K562 (cell line): ENCODE measurements around the gene ATXN7. TPM values are rescaled to one million over a fixed set of nuclear protein-coding genes. Genes with fewer than 3 reads are reported as not detected.

Experiments used
- ATAC-seq: fragments of 200-7000 bp; cut with Tn5 transposase; 3 replicates; pipeline ENCODE4 v1.9.1; 2020; ENCODE audit warnings: moderate library complexity
- BruUV-seq: library from RNA; stranded (reverse); fragments of 400-500 nt; replicated peaks from 2 replicates; lab custom pipeline; 2021; lab: Mats Ljungman, UMichigan
- CTCF ChIA-PET: fragments of 300-600 bp; formaldehyde crosslinking; extraction: SDS; loops from one replicate; lab custom pipeline; 2021; ENCODE audit warnings: low intra/inter-chr PET ratio; lab: Yijun Ruan, JAX
- POLR2A ChIA-PET: fragments of 300-600, 350-650 bp; sonication (Branson Sonifier 250); formaldehyde crosslinking; extraction: SDS; loops from one replicate; lab custom pipeline; 2021; ENCODE audit warnings: antibody characterized with exemption, inconsistent platforms; lab: Yijun Ruan, JAX
- DNase-seq, 4 experiments: peaks; one replicate each; pipeline versions ENCODE4 v3.0.0 to v3.0.0-alpha.2; 2011 to 2018; ENCODE audit warnings: low spot score in 3 of 4, mixed read lengths in 3 of 4; ENCODE audit errors: extremely low read depth in 1 of 4
- FAIRE-seq: peaks from 2 replicates; lab custom pipeline; 2011; peaks lifted over from hg19 to GRCh38; lab: Jason Lieb, UNC
- H2AFZ ChIP-seq: 2 replicates; pipeline ENCODE4 v1.6.0; 2011; ENCODE audit warnings: low read depth, low read length, control low read depth, inconsistent platforms
- H3K27ac ChIP-seq: fragments of 200-600 bp; 3 replicates; pipeline ENCODE4 v1.8.0; 2011; ENCODE audit warnings: low read depth, mild to moderate bottlenecking, control low read depth, inconsistent platforms, low read length, moderate library complexity, mixed read lengths; ENCODE audit errors: extremely low read depth
- H3K27me3 ChIP-seq, 2 experiments: fragments of 300-600 bp in 1 of 2; 2 replicates in 1 of 2; 3 replicates in 1 of 2; pipeline versions ENCODE4 v1.6.0 to v1.8.0; 2011; ENCODE audit warnings: inconsistent platforms in 2 of 2, low read length in 2 of 2, mild to moderate bottlenecking in 1 of 2, mixed read lengths in 1 of 2, moderate library complexity in 1 of 2; ENCODE audit not compliant: control insufficient read depth in 2 of 2, insufficient read depth in 2 of 2
- H3K36me3 ChIP-seq: fragments of 300-600 bp; 3 replicates; pipeline ENCODE4 v1.8.0; 2011; ENCODE audit warnings: mild to moderate bottlenecking, low read length, inconsistent platforms; ENCODE audit not compliant: control insufficient read depth, insufficient read depth
- H3K4me1 ChIP-seq, 2 experiments: fragments of 200-600 bp in 1 of 2; replicated peaks in 1 of 2; 2 replicates in 1 of 2; 3 replicates in 1 of 2; pipeline versions ENCODE4 v1.5.1 to v1.8.0; 2011; ENCODE audit warnings: inconsistent platforms in 2 of 2, low read length in 2 of 2, mild to moderate bottlenecking in 1 of 2, mixed read lengths in 1 of 2, moderate library complexity in 1 of 2; ENCODE audit not compliant: control insufficient read depth in 2 of 2, insufficient read depth in 2 of 2
- H3K4me2 ChIP-seq: 2 replicates; pipeline ENCODE4 v1.6.1; 2011; ENCODE audit warnings: low read length, control low read depth, inconsistent platforms, mixed read lengths; ENCODE audit not compliant: insufficient read depth
- H3K4me3 ChIP-seq: fragments of 200-600 bp; sonication (generic), shearing (Covaris generic); 2 replicates; pipeline ENCODE4 v1.5.1; 2016; ENCODE audit warnings: control low read depth, inconsistent platforms
- H3K79me2 ChIP-seq: fragments of 200-600 bp; 3 replicates; pipeline ENCODE4 v1.8.0; 2011; ENCODE audit warnings: low read length, inconsistent platforms; ENCODE audit not compliant: control insufficient read depth, insufficient read depth
- H3K9ac ChIP-seq, 2 experiments: 2 replicates each; pipeline versions ENCODE4 v1.6.0 to v1.6.1; 2011; ENCODE audit warnings: low read depth in 2 of 2, low read length in 2 of 2, control low read depth in 1 of 2, inconsistent platforms in 1 of 2, mild to moderate bottlenecking in 1 of 2, mixed read lengths in 1 of 2; ENCODE audit not compliant: insufficient read depth in 1 of 2
- H3K9me1 ChIP-seq: one replicate; pipeline ENCODE4 v1.6.0; 2011; ENCODE audit warnings: inconsistent platforms, mild to moderate bottlenecking, low read length, moderate library complexity; ENCODE audit not compliant: control insufficient read depth, insufficient read depth
- H3K9me3 ChIP-seq: replicated peaks from 2 replicates; pipeline ENCODE4 v1.5.1; 2011; ENCODE audit warnings: low read depth, low read length, inconsistent platforms; ENCODE audit not compliant: control insufficient read depth, insufficient read depth
- H4K20me1 ChIP-seq: replicated peaks from 2 replicates; pipeline ENCODE4 v1.6.1; 2011; ENCODE audit warnings: low read length, inconsistent platforms, mixed read lengths; ENCODE audit not compliant: control insufficient read depth, insufficient read depth
- ELK3 ChIP-seq: fragments of 450-650 bp; formaldehyde crosslinking; IDR thresholded peaks from 2 replicates; pipeline ENCODE4 v1.4.0; 2020; ENCODE audit warnings: mild to moderate bottlenecking
- JUND ChIP-seq, 2 experiments: IDR thresholded peaks; 2 replicates in 1 of 2; 3 replicates in 1 of 2; pipeline ENCODE4 v1.6.1; 2011; ENCODE audit warnings: borderline replicate concordance in 2 of 2, low read depth in 2 of 2, low read length in 2 of 2, improper control_type of control experiment in 1 of 2, missing biosample characterization in 1 of 2, missing genetic modification characterization in 1 of 2, missing genetic modification reagents in 1 of 2
- SRSF3 ChIP-seq: fragments of 200-400 bp; formaldehyde crosslinking; IDR thresholded peaks from 2 replicates; pipeline ENCODE4 v1.6.1; 2016; ENCODE audit warnings: mild to moderate bottlenecking, low read length, moderate library complexity; ENCODE audit not compliant: insufficient read depth
- TFAM ChIP-seq: fragments of 250-450 bp; sonication (Bioruptor Pico); conservative IDR thresholded peaks from 2 replicates; pipeline ENCODE4 v1.5.0; 2021; ENCODE audit warnings: mild to moderate bottlenecking, moderate library complexity
- WGBS: fragments of 100-300 bp; shearing (Covaris generic); methylation state at CpG from one replicate; pipeline ENCODE4 v1.1.6; 2016; ENCODE audit warnings: low coverage, mixed read lengths; ENCODE audit not compliant: insufficient coverage; ENCODE audit errors: missing lambda C conversion rate; 5-methylcytosine and 5-hydroxymethylcytosine counted together
- in situ Hi-C: fragments of 300-500 bp; cut with MboI; formaldehyde crosslinking; loops from 4 replicates; pipeline ENCODE4 v1.15.0; 2018; ENCODE audit warnings: inconsistent platforms, mixed read lengths
- intact Hi-C: fragments of 100-400 bp; cut with micrococcal nuclease; formaldehyde crosslinking; loops from 2 replicates; pipeline ENCODE4 v1.14.2; 2022
- polyA plus RNA-seq, 8 experiments: library from polyadenylated mRNA; depleted of rRNA in 4 of 8; stranded (reverse) in 5 of 8; unstranded in 3 of 8; fragments of >200 nt; fragmentation: Nextera tagmentation in 2 of 8; fragmentation: Illumina TruSeq in 1 of 8; extraction: Ambion mirVana in 2 of 8; extraction: Trizol in 1 of 8; gene quantifications; 2 replicates each; pipeline versions ENCODE4 v1.2.1 to v1.2.3, GENCODE V29; 2011 to 2014; ENCODE audit warnings: inconsistent platforms in 1 of 8, missing spikeins in 1 of 8
- total RNA-seq, 7 experiments: library from RNA; depleted of rRNA in 6 of 7; stranded (reverse); fragments of >200 nt in 6 of 7; fragmentation: Illumina TruSeq in 2 of 7; extraction: Trizol in 2 of 7; gene quantifications; 2 replicates each; pipeline versions ENCODE4 v1.2.1 to v1.2.3, GENCODE V29; 2011 to 2021; ENCODE audit warnings: low replicate concordance in 1 of 7

ATXN7 gene
- total and polyA plus RNA-seq, 9 of the 15 experiments (the other 6 are each of a cell fraction or from before 2014, with no cell fraction given) = 0.41 to 9.2 (median 6.7) TPM

GRCh38 chr3:63986831-63987230, 123.2 kb downstream of the ATXN7 start:
- intact Hi-C loops (no loop called here), in situ Hi-C loops (no loop called here)
- Histone ChIP-seq H3K4me1 (no peaks in the 10 kb centered on the region), H3K9ac (no peak overlapping the region), H3K9me1 (no peaks in the 10 kb centered on the region), H2AFZ (no peak overlapping the region), H3K27me3 (no peaks in the 10 kb centered on the region), H3K4me2 (no peak overlapping the region), H3K79me2 (no peaks in the 10 kb centered on the region), H4K20me1 (no peaks in the 10 kb centered on the region), H3K27ac (no peak overlapping the region), H3K4me3 (no peak overlapping the region), H3K36me3 (peaks cover 82% of the 10 kb centered on the region; the same call in 2 of the 3 replicates), H3K9me3 (no peaks in the 10 kb centered on the region)
- no peak for ATAC-seq
- no peak for TF ChIP-seq JUND (IDR thresholded peaks at IDR 0.05; ENCODE audit: borderline replicate concordance, low read depth, low read length)
- TF ChIP-seq JUND (tag; IDR thresholded peaks at IDR 0.05; ENCODE audit: borderline replicate concordance, low read depth, low read length) = no peak
- no peak for TF ChIP-seq TFAM (CRISPR knock-in tag)
- no peak for TF ChIP-seq ELK3 (CRISPR knock-in tag)
- no peak for TF ChIP-seq SRSF3
- DNase-seq = no peak
- BruUV-seq = no TSS peak
- FAIRE-seq = no peak
- POLR2A ChIA-PET = no interaction called here
- CTCF ChIA-PET = no interaction called here
- WGBS = 81% methylated on average over 2 of the region's 2 CpGs
